Neural crest cell (in vitro differentiated cells): ENCODE results near the gene GBP3. TPM values are rescaled to one million over a fixed set of nuclear protein-coding genes. Genes with fewer than 3 reads are reported as not detected.
"Not testable (repeated sequence)": the region's sequence is repeated elsewhere in the genome, so short reads cannot be mapped to it uniquely, and the experiment has no call there.

Experiments
- DNase-seq: peaks from one replicate; pipeline ENCODE4 v3.0.0; 2021; ENCODE audit warnings: low read depth, mixed read lengths, low spot score
- H3K27ac Mint-ChIP-seq: one replicate; pipeline ENCODE4 v1.8.0; 2021; ENCODE audit warnings: mild to moderate bottlenecking, mixed read lengths; ENCODE audit not compliant: unreplicated experiment
- H3K27me3 Mint-ChIP-seq: 2 replicates; pipeline ENCODE4 v1.8.0; 2021; ENCODE audit warnings: low read depth, mild to moderate bottlenecking, mixed read lengths
- H3K36me3 Mint-ChIP-seq: 2 replicates; pipeline ENCODE4 v1.8.0; 2021; ENCODE audit warnings: low read depth, mild to moderate bottlenecking, mixed read lengths
- H3K4me1 Mint-ChIP-seq: 2 replicates; pipeline ENCODE4 v1.8.0; 2021; ENCODE audit warnings: mixed read lengths
- H3K4me3 Mint-ChIP-seq: one replicate; pipeline ENCODE4 v1.8.0; 2021; ENCODE audit warnings: mild to moderate bottlenecking, mixed read lengths
- H3K9me3 Mint-ChIP-seq: 2 replicates; pipeline ENCODE4 v1.8.0; 2021; ENCODE audit warnings: mixed read lengths
- CTCF ChIP-seq: fragments of 200-600 bp; sonication (generic); conservative IDR thresholded peaks from 2 replicates; pipeline ENCODE4 v1.5.0; 2021; ENCODE audit warnings: antibody characterized with exemption, mild to moderate bottlenecking
- total RNA-seq: library from RNA; stranded (reverse); gene quantifications from 2 replicates; pipeline ENCODE4 v1.2.1, GENCODE V29; 2021

Gene GBP3
- total RNA-seq, 1 donor from 2014 or later, result not detected

- TF ChIP-seq CTCF, result no peak
- no peaks in the 10 kb centered on the region for H3K9me3 Mint-ChIP-seq
- H3K27ac Mint-ChIP-seq, result no peak overlapping the region
- no peaks in the 10 kb centered on the region for H3K36me3 Mint-ChIP-seq
- H3K4me3 Mint-ChIP-seq, result no peak overlapping the region
- DNase-seq, result no peak
- no peaks in the 10 kb centered on the region for H3K27me3 Mint-ChIP-seq
- no peaks in the 10 kb centered on the region for H3K4me1 Mint-ChIP-seq
Observed at GRCh38 chr1:89005286-89006151, 17.1 kb downstream of the GBP3 start.

- H3K27me3 Mint-ChIP-seq, result peaks cover 11% of the 10 kb centered on the region
- not testable (repeated sequence) for DNase-seq, H3K27ac Mint-ChIP-seq, H3K9me3 Mint-ChIP-seq, H3K4me3 Mint-ChIP-seq, H3K4me1 Mint-ChIP-seq, H3K36me3 Mint-ChIP-seq
Observed at GRCh38 chr1:89002176-89002575, 20.5 kb downstream of the GBP3 start.

- H3K36me3 Mint-ChIP-seq, result no peaks in the 10 kb centered on the region
- peaks cover 18% of the 10 kb centered on the region for H3K27me3 Mint-ChIP-seq
- no peak overlapping the region for H3K27ac Mint-ChIP-seq
- H3K4me1 Mint-ChIP-seq, result no peaks in the 10 kb centered on the region
- TF ChIP-seq CTCF, result no peak
- H3K9me3 Mint-ChIP-seq, result no peaks in the 10 kb centered on the region
- DNase-seq, result no peak
- no peak overlapping the region for H3K4me3 Mint-ChIP-seq
Observed at GRCh38 chr1:89001510-89001909, 21.2 kb downstream of the GBP3 start.

- peak; percentile 16 for DNase-seq
- Mint-ChIP-seq H3K27me3 (peaks cover 26% of the 10 kb centered on the region), H3K4me1 (no peaks in the 10 kb centered on the region), H3K4me3 (peak overlapping the region; percentile 71), H3K36me3 (no peaks in the 10 kb centered on the region), H3K27ac (no peak overlapping the region), H3K9me3 (no peaks in the 10 kb centered on the region)
- TF ChIP-seq CTCF, result peak; percentile 77
Observed at GRCh38 chr1:88998716-88999115, 23.9 kb downstream of the GBP3 start.

- no peak for TF ChIP-seq CTCF
- Mint-ChIP-seq H3K9me3 (no peaks in the 10 kb centered on the region), H3K4me3 (no peak overlapping the region), H3K27me3 (peaks cover under 1% of the 10 kb centered on the region), H3K4me1 (peaks cover 21% of the 10 kb centered on the region), H3K36me3 (peaks cover 13% of the 10 kb centered on the region), H3K27ac (no peak overlapping the region)
- DNase-seq, result no peak
Observed at GRCh38 chr1:88990426-88990825, 32.2 kb downstream of the GBP3 start.

GRCh38 chr1:88985692-88986091 is 37.0 kb downstream of the GBP3 start:
- DNase-seq, result no peak
- no peak for TF ChIP-seq CTCF
- Mint-ChIP-seq H3K27ac (no peak overlapping the region), H3K36me3 (peaks cover 43% of the 10 kb centered on the region), H3K4me1 (peaks cover 20% of the 10 kb centered on the region), H3K9me3 (peaks cover 7% of the 10 kb centered on the region), H3K4me3 (no peak overlapping the region), H3K27me3 (no peaks in the 10 kb centered on the region)
